GM12891 (cell line): Measurements from ENCODE around the gene RIN2.
"Not testable (repeated sequence)": the region's sequence is repeated elsewhere in the genome, so short reads cannot be mapped to it uniquely, and the experiment has no call there.

Source experiments
- DNase-seq: peaks from one replicate; pipeline ENCODE4 v3.0.0; 2011; ENCODE audit warnings: low spot score; ENCODE audit not compliant: insufficient read length
- FAIRE-seq: peaks from 2 replicates; lab custom pipeline; 2011; peaks lifted over from hg19 to GRCh38; lab: Jason Lieb, UNC
- PAX5 ChIP-seq: IDR thresholded peaks from 2 replicates; pipeline ENCODE4 v1.6.1; 2011; ENCODE audit warnings: low read length, moderate library complexity, mild to moderate bottlenecking; ENCODE audit not compliant: insufficient read depth, severe bottlenecking
- POLR2A ChIP-seq: IDR thresholded peaks from 2 replicates; pipeline ENCODE4 v1.6.1; 2011; ENCODE audit warnings: low read depth, low read length, control low read depth
- POLR2AphosphoS5 ChIP-seq: IDR thresholded peaks from 2 replicates; pipeline ENCODE4 v1.6.1; 2011; ENCODE audit warnings: low read depth, low read length, control low read depth
- POU2F2 ChIP-seq: IDR thresholded peaks from 2 replicates; pipeline ENCODE4 v1.6.1; 2011; ENCODE audit warnings: low read depth, mild to moderate bottlenecking, control low read depth, low read length, moderate library complexity
- SPI1 ChIP-seq: IDR thresholded peaks from 2 replicates; pipeline ENCODE4 v1.6.1; 2011; ENCODE audit warnings: low read depth, low read length, control low read depth
- TAF1 ChIP-seq: IDR thresholded peaks from 2 replicates; pipeline ENCODE4 v1.6.1; 2011; ENCODE audit warnings: low read depth, low read length, control low read depth

Gene RIN2

DNA sequence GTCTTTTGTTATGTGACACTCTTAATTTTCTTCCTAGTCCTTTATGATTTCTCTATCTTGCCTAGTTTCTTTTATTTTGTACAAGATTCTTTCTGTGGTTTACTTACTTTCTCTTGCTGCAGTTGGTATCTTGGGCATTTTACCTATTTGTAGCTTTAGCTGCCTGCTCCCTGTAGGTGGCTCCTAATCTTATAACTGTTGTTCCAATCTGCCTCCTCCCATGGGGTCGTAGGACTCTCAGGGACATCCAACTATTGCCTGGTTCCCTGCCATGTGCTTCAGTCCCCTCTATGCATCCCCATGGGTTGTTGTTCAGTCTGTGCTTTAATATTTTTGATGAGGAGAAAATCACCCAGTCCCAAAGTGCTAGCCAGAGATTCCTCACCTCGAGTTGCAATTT lies 31.4 kb downstream of the RIN2 start:
- TF ChIP-seq SPI1 (no peak), TAF1 (no peak), POU2F2 (no peak), PAX5 (no peak), POLR2A (no peak), POLR2AphosphoS5 (no peak)
- no peak for DNase-seq
- FAIRE-seq, result no peak

DNA sequence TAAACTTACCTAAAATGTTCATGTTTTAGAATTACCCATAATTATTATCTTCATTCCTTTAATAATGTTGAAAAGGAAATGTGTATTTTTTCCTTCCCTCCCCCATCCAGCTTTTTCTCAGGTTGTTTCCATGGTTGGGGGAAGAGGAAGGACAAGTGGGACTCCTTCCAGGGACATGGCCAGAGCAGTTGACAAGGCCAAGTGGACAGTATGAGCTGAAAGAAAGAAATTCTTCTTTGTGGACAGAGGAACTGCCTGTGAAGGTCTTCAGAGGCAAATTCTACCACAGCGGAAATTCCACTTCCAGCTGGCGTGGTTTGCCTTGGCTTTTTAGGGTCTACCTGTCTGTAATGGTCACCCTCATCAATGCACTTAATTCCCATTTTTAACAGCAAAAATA lies 33.8 kb downstream of the RIN2 start:
- no peak for FAIRE-seq
- no peak for TF ChIP-seq TAF1
- TF ChIP-seq PAX5, result no peak
- TF ChIP-seq POU2F2, result no peak
- TF ChIP-seq POLR2A, result no peak
- no peak for TF ChIP-seq SPI1
- no peak for TF ChIP-seq POLR2AphosphoS5
- no peak for DNase-seq

DNA sequence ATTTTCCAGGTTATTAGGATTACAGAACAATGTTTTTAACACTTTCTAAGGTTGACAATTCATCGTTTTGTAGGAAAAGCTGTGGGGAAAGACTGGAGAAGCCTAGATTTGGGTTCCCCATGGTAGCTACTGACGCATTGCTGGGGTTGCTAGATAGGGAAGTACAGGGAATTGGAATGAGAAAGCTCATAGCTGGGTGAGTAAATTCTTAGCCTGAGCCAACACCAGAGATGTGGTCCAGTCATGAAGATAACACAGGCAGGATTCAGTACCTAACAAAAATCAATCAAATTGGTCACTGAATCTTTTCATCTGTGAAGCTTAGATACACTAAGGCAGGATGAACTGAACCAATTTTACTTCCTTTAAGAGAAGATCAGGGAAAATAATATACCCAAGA lies 35.7 kb downstream of the RIN2 start:
- FAIRE-seq (no peak), DNase-seq (no peak)
- TF ChIP-seq SPI1, result no peak

DNA sequence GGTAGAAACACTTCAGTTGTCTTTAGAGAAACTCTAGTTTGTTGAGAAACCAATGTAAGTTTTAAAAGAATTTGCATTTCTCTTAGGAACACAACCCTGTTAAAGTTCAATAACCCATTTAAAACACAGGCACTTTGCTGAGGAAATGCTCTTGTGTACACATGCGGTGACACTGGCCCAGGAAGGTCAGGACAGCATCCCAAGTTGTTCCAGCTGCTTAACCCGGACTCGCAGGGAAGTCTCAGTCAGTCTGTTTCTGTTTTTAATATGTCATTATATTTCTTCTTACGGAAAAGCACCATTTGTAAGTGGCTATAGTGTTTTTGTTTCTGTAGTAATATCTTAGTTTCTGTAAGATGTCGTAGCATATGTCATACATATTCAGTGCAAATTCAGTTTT lies 36.9 kb downstream of the RIN2 start:
- TF ChIP-seq POLR2A (no peak), SPI1 (no peak), POLR2AphosphoS5 (no peak), POU2F2 (no peak), TAF1 (no peak), PAX5 (no peak)
- no peak for DNase-seq
- FAIRE-seq, result no peak

DNA sequence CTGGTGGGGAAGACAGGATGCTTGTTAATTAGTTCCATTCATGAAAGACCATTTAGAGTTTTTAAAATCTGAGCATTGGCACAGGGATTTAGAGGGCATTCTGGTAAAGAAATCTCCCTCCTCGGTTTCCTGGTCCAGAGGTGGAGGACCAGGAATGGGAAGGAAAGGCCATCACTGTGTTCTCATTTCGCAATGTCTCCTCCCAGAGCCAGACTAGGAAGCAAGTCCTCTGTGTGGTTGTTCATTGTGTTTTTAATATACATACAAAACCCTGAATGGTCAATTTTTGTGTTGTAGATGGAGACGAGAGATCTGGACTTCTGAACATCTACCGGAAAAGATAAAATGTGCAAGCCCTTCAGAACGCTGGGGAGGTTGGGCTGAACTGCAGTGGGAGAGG lies 41.3 kb downstream of the RIN2 start:
- no peak for TF ChIP-seq PAX5
- no peak for TF ChIP-seq POLR2AphosphoS5
- DNase-seq (no peak), FAIRE-seq (no peak)

DNA sequence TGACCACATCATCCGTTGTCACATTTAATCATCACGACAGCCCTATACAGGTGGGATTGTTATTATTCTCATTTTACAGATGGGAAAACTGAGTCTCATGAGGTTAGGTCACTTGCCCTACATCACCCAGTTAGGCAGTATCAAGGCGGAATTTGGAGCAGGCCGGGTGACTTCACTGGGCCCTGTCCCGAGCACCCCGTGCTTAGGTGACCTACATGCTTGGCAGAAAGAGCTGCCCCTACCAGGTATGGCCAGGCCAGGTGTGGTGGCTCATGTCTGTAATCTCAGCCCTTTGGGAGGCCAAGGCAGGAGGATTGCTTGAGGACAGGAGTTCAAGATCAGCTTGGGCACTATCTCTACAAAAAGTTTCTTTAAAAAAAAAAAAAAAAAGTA lies 44.0 kb downstream of the RIN2 start:
- DNase-seq, result no peak
- no peak for TF ChIP-seq POLR2AphosphoS5
- TF ChIP-seq TAF1, result no peak
- no peak for TF ChIP-seq POU2F2
- no peak for TF ChIP-seq POLR2A
- TF ChIP-seq PAX5, result no peak
- TF ChIP-seq SPI1, result no peak
- no peak for FAIRE-seq

DNA sequence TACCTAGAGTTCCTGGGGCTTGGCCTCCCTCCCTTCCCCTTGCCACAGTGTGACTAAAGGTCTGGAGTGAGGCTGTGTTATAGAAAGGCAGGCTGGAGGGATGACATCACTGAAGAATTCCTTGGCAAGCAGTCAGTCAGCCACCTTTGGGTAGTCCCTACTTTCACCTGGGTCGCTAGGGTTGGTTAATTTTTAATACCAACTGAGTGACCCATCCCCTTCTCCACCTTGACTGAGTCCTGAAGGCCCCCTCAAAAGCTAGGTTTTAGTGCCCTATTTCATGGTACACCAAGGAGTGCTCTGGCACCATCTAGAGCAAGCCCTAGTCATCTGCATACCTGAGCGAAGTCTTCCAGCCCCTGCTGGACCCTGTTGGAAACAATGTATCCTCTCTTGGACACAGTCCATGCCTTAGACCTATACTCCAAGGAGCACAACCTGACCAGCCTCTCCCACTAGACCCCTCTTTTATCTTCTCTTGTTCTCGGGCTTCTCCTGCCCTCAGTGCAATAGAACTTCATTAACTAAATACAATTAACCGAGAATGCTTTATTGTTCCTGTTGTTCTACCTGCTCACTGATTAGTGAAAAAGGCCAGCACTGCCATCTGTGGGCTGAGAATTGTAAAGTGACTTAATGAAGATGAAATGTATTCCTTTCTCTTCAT lies 44.6 kb downstream of the RIN2 start:
- DNase-seq (no peak), FAIRE-seq (no peak)
- TF ChIP-seq POLR2AphosphoS5 (no peak), TAF1 (no peak), SPI1 (no peak), PAX5 (no peak), POLR2A (no peak), POU2F2 (no peak)

DNA sequence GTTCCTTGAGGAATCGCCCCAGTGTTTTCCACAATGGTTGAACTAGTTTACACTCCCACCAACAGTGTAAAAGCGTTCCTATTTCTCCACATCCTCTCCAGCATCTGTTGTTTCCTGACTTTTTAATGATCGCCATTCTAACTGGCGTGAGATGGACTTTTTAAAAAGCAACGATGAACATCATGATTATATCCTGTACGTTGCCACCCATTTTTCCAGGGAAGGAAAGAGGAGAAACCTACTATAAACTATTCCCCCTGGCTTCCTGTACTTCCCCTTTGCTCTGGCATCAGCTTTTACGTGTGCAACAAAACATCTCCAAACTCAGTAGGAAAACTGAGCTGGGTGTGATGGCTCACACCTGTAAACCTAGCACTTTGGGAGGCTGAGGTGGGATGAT lies 48.2 kb downstream of the RIN2 start:
- not testable (repeated sequence) for FAIRE-seq, DNase-seq

DNA sequence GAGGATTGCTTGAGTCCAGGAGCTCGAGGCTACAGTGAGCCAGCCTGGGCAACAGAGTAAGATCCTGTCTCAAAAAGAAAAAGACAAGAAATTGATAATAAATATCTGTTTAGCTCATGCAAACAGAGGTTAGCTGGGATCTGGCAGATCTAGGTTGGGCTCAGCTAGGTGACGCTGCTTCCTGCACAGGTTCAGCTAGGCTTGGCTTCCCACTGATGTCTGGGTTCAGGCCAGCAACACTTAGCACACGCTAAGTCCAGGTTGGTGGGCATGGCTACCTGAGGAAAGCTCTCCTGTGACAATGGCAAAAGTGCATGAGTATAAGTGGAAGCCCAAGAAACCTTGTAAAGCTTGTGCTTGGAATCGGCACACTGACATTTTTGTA lies 48.7 kb downstream of the RIN2 start:
- TF ChIP-seq PAX5, result no peak
- no peak for TF ChIP-seq POU2F2
- TF ChIP-seq SPI1, result no peak
- TF ChIP-seq TAF1, result no peak
- TF ChIP-seq POLR2A, result no peak
- no peak for TF ChIP-seq POLR2AphosphoS5
- DNase-seq, result no peak
- no peak for FAIRE-seq

DNA sequence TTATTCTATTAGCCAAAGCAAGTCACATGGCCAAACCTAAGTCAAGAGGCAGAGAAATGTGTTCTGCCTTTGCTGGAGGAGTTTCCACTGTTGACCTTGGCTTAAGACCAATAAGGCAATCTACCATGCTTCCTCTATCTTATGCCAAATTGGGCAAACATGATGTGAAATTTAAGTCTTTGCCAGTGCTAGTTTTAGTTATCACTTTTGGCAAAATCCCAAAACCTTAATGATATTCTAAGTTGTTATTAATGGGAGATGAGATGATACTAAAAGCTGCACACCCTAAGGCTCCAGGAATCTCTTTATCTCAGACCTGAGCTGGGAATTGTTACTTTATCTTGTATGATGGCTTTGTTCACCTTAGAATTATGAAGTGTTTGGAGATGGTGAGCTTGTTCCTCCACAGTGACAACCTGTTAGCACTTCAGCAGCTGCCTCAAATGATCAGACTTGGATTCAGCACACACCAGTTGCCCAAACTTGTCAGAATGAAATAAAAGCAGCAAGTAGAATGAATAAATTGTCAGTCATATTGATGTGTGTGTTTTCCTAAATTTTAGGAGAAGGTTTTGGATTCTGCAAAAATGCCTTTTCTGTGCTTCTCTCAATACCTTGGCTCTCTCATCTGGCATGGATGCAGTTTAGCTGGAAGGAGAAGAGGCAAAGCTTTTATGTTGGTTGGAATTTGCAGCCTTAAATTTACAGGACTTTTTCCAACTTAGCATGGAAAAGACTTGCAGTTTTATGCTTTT lies 49.3 kb downstream of the RIN2 start:
- no peak for TF ChIP-seq SPI1
- DNase-seq (no peak), FAIRE-seq (no peak)
